HG03175 (cell line): ENCODE results near the gene HSD17B13.
"Not testable (repeated sequence)": the region's sequence is repeated elsewhere in the genome, so short reads cannot be mapped to it uniquely, and the experiment has no call there.

Experiments used
- ATAC-seq: cut with Tn5 transposase; IDR thresholded peaks from one replicate; pipeline ENCODE4 v1.9.1; 2021; ENCODE audit warnings: mild to moderate bottlenecking, moderate library complexity; ENCODE audit not compliant: unreplicated experiment

Gene HSD17B13

DNA sequence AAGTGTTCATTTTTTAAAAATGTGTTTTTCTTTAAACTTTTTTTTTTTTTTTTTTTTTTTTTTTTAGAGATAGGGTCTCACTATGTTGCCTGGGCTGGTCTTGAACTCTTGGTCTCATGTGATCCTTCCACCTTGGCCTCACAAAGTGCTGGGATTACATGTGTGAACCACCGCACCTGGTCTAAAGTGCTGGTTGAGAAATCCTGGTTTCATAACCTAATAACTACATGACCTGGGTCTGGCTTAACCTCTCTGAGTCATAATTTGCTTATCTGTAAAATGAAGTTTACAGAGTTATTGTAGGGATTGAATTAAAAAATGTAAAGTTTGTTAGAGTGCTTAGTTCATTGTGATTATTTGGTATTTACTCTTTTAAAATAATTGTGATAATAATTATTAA lies 5.2 kb downstream of the HSD17B13 start:
- no peak for ATAC-seq

DNA sequence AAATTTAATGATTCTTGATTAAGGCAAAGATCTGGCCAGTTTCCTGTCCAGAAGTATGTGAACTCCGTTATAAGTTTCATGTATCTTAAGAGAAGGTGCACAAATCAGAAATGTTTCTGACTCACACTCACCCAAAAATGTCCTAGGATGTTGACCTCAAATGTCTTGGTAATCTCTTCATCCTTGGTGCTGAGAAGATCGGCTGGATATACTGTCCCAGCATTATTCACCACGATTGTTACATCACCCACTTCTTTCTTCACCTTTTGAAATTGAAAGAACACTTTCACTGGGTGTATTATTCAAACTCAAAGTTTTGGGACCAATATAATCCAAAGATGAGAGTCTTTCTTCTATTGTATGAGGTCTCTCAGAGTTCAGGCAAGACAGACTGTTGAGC lies 5.7 kb downstream of the HSD17B13 start:
- ATAC-seq, result no peak

DNA sequence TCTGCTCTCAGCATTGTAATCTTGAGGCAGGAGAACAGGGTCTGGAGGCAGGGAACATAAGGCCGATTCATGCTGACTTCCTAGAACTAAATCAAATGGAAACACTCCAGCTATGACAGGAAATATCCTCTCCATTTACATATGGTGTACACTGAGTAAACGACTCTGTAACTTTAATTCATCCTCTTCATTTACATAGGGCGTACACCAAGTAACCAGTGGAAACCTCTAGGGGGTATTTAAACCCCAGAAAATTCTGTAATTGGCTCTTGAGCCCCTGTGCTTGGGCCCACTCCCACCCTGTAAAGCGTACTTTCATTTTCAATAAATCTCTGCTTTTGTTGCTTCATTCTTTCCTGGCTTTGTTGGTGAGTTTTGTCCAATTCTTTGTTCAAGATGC lies 7.7 kb downstream of the HSD17B13 start:
- not testable (repeated sequence) for ATAC-seq

DNA sequence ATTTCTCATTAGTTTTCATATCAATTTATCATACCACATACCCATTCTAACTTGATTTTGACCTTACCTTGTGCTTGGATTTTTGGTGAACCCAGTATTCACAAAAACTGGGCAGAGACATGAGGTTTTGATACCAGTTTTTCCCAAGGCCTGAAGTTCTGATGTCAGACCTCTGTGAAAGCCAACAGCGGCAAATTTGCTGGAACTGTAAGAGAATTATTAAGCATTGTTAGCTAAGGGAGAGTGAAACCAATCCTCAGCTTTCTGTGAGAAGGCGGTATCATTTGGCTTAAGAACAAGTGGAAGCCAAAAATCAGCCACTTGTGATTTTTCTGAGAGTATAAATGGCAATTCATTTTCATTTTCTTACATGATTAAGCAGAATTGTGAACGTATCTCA lies 8.9 kb downstream of the HSD17B13 start:
- no peak for ATAC-seq

DNA sequence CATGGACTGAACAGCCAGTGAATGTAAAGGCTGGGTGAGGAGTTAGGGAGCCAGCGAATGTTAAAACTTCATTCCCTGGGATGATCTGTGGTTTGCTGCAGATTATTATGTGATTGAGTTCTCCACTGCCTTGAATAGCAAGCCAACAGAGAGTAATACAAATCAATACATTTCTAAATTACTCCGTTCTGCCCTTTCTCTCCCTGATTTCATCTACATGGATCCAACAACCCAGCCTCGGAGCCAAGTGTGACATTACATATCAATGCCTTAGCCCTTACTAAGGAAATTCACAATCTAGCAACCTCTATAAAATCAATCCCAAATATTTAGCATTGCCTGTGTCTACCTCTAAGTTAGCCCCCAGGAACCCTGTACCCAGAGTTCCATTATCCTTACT lies 11.0 kb downstream of the HSD17B13 start:
- no peak for ATAC-seq

DNA sequence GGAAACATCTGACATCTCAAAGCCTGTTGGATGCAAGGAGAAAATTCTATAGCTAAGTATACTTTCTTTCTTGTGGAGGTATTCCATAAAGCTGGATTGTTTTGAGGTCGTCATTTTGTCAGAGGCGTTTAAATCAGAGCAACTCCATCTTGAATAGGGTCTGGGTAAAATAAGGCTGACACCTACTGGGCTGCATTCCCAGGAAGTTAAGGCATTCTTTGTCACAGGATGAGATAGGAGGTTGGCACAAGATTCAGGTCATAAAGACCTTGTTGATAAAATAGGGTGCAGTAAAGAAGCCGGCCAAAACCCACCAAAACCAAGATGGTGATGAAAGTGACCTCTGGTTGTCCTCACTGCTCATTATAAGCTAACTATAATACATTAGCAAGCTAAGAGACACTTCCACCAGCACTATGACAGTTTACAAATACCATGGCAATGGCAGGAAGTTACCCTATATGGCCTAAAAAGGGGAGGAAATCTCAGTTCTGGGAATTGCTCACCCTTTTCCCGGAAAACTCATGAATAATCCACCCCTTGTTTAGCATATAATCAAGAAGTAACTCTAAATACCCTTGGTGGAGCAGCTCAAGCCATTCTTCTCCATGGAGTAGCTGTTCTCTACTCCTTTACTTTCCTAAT lies 11.9 kb downstream of the HSD17B13 start:
- ATAC-seq, result no peak

DNA sequence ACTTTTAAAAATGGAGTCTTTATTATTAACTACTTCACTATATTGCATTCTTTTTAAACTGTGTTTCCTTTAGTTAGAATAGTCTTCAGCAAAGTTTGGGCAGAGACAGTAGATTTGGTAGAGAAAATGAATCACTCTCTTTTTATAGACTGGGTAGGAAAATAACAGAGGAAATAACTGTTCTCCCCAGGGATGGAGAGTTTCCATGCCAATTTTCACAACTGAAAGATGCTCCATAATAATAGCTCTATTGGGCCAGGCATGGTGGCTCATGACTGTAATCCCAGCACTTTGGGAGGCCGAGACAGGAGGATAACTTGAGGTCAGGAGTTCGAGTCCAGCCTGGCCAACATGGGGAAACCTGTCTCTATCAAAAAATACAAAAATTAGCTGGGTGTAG lies 13.1 kb downstream of the HSD17B13 start:
- no peak for ATAC-seq

DNA sequence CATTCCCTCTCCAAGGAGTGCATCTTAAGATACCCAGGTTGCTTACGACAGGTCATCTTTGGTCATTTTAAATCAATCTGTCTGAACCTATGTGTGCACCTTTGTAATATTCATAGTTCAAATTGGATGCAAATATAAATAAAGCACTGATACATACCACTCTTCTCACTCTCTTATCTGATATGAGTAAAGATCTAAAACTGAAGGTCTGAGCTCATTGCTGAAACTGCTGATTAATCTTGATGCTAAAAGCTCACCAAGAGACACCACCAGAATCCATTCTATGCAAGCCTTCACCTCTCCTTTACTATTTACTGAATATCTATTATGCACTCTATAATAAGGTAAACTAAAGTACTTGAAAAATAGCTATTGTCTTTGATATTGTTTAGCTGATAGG lies 16.6 kb downstream of the HSD17B13 start:
- no peak for ATAC-seq

DNA sequence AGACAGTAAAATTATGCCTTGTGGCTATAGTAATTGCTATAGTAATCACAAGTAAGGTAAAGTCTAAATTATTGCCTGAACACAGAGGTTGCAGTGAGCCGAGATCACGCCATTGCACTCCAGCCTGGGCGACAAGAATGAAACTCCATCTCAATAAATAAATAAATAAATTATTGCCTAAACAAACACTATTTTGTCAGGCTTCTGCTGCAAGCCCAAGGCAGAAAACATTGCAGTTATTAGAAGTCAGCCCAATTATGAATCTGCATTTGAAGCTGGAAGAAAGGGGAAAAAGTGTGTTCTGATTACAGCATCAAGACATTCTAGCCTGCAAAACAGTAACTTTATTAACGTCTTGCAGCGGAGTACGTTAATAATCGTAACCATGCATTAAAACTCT lies 17.1 kb downstream of the HSD17B13 start:
- ATAC-seq, result no peak

DNA sequence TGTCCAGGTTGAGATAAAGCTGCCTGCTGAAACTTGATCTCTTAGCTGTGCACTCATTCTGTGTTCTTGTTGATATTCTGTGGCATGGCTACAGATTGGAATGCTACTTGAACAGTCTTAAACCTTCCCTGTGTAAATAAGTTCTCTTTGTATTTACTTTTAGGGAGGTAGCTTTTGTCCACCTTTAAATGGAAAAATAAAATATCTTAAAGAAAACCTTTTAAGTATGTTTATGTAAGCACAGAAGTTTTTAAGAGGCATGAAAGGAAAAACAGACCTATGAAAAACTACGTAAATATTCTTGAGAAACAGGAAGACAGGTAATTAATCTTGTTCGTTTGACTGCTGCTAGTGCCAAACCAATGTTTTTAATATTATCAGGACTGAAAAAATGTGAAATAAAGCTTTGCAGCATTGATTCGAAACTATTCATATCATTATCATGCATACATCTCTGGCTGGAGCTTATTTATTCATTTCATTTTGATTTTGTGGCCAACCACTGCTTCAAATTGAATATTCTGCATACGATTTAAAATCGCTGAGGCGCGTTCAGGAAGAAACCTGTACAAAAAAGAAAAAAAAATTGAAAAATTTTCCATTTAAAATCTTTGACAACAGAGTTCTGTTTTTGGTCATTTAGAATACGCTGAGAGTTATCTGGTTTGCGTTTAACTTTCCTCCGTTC lies 17.8 kb downstream of the HSD17B13 start:
- no peak for ATAC-seq

DNA sequence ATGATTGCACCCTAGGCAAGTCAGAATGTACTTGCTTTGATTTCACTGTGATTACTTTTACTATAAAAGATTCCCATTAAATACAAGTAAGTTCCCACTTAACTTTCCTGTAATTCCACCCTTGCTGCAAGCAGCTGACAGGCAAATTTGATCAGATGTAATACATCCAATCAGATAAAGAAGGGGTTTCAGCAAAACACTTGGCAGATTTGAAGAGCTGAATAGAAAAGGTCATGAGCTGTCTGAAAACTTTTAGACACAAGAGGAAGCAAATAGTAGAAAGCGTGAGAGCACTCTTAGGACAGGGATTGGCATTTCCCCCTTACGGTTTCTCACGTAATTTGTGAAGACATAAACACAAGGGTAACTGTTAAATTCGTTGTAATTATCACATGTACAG lies 22.8 kb downstream of the HSD17B13 start:
- ATAC-seq, result no peak

DNA sequence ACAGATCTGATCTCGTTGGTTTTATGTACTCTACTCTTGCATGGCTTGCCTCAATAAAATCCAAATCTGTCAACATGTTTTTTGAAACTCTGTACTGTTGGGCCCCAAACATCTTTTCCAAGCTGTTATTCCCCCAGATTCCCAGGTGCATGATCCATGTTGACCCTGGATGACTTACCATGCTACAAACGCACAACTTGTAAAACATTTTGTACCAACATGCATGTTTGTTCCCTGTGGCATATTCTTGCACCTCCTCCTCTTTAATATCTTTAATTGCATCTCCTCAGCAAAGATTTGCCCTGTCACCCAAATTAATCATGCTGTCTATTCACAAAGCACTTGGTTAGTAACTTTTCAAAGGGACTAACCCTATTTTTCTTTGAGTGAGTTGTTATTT lies 24.3 kb downstream of the HSD17B13 start:
- no peak for ATAC-seq

DNA sequence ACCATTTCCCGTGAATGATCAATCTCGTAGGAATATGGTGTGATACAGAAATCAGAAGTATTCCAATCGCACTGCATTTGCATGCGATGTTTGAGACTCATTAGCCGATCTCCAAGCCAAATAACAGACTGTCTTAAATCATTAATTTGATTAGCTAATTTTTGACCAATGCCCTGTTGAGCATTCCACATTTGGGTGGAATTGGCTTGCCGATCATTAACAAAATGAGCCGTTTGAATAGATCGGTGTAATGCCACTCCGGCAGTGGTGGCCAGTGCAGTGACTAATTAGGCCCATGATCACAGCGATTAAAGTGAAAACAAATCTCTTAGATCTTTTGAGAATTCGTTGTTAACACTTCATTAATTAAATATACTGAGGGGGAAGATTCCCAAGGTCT lies 27.8 kb downstream of the HSD17B13 start:
- not testable (repeated sequence) for ATAC-seq

DNA sequence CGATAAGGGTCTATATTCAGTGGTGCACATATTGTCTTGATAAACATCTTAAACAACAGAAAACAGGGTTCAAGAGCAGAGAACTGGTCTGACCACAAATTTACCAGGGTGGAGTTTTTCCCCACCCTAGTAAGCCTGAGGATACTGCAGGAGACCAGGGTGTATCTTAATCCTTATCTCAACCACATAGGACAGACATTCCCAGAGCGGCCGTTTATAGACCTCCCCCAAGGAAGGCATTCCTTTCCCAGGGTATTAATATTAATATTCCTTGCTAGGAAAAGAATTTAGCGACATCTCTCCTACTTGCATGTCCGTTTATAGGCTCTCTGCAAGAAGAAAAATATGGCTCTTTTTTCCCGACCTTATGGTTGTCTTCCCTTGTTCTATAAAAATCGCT lies 28.8 kb downstream of the HSD17B13 start:
- ATAC-seq, result not testable (repeated sequence)

DNA sequence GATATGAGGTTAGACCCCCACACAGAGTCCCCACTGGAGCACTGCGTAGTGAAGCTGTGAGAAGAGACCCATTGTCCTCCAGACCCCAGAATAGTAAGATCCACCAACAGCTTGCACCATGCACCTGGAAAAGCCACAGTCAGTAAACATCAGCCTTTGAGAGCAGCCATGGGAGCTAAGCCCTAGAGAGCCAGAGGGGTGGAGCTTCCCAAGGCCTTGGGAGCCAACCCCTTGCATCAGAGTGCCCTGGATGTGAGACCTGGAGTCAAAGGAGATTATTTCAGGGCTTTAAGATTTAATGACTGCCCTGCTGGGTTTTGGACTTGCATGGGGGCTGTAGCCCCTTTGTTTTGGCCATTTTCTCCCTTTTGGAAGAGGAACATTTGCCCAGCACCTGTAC lies 35.7 kb downstream of the HSD17B13 start:
- no peak for ATAC-seq

DNA sequence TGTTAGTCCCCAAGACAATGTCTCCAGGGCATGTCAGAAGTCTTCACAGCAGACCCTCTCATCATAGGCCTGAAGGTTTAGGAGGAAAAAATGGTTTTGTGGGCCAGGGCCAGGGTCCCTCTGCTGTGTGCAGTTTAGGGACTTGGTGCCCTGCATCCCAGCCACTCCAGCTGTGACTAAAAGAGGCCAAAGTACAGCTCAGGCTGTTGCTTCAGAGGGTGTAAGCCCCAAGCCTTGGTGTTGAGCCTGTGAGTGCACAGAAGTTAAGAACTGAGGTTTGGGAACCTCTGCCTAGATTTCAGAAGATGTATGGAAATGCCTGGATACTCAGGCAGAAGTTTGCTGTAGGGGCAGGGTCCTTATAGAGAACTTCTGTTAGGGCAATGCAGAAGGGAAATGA lies 38.4 kb downstream of the HSD17B13 start:
- ATAC-seq, result not testable (repeated sequence)

DNA sequence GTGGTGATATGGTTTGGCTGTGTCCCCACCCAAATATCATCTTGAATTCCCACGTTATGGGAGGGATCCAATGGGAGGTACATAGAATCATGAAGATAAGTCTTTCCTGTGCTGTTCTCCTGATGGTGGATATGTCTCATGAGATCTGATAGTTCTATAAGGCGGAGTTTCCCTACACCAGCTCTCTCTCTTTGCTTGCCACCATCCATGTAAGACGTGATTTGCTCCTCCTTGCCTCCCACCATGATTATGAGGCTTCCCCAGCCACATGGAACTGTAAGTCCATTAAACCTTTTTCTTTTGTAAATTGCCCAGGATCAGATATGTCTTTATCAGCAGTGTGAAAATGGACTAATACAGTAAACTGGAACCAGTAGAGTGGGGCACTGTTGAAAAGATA lies 39.5 kb downstream of the HSD17B13 start:
- ATAC-seq, result no peak

DNA sequence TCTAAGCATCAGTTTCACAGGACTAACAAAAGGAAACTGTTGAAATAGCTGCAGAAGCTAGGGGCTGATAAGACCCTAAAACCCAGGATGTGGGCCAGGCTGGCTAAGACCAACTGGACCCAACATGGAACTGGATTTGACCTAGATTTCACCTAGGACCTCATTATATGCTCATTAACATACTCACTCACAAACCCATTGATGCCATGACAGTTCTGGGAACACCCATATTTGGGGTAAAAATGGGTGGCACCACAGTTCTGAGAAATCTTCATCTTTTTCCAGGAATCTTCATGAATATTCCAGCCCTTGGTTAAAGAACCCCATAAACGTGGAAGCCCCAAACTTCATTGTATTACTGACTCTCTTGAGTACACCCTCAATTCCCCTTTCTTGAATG lies 41.1 kb downstream of the HSD17B13 start:
- no peak for ATAC-seq

DNA sequence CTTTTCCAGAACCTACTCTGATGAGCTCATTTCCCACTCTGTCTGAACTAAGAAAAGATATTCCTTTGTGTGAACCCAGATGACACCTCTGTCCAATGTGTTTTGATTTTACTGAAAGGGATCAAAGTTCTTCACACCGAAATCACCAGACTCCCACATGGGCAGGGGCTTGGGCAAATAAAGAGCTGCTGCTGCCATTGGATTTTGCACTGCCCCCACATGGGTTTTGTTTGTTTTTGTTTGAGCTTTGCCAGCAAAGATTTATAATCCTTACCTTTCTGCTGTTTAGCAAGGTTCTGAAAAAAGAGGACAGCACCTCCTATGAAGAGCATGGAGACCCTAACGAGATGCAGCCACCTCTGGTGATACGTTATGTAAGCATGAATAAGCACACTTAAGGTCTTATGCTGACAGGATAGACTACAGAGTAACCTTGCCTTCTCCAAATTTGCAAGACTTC lies 44.3 kb downstream of the HSD17B13 start:
- no peak for ATAC-seq

DNA sequence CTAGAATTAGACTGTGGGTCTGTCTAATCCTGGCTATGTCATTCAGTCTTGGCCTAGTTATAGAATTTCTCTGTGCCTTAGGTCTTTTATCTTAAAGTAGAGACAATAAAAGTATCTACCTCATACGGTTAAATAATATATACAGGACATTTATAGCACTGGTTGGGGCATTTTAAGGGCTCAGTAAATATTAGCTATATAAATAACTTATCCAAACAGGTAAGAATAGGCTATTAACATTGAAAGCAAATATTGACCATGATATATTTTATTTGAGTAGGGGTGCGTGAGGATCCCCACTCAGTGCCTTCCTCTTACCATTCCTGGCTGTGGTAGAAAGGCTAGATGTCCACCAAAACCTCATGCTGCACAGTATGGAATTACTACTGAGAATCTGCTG lies 47.4 kb downstream of the HSD17B13 start:
- ATAC-seq, result no peak

DNA sequence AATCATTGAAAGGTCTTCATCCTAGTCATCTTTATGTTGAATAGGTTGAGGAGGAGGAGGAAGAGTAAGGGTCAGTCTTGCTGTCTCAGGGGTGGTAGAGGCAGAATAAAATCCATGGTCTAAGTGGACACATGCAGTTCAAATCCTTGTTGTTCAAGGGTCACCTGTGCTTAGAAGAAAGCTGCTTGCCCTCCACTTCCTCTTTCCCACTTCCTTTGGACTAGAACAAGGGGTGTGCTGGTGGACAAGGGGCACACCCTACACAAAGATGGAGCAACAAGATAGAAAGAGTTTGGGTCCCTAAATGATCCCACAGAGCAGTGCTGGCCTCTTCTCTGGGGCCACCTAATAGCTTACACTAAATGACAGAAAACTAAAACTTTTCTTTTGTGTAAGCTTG lies 47.9 kb downstream of the HSD17B13 start:
- ATAC-seq, result no peak

DNA sequence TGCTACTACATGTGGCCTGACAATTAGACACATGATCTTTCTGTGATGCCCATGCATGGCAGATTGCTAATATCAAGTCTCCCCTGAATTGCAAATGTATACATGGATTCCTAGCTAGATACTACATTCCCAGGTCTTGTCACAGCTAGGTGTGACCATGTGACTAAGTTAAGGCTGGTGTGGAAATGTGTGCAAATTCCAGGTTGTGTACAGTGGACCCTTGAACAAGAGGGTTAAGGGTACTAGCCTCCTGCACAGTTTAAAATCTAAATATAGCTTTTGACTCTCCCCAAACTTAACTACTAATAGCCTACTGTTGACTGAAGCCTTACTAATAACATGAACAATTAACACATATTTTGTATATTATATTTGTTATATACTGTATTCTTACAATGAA lies 48.4 kb downstream of the HSD17B13 start:
- ATAC-seq, result no peak

DNA sequence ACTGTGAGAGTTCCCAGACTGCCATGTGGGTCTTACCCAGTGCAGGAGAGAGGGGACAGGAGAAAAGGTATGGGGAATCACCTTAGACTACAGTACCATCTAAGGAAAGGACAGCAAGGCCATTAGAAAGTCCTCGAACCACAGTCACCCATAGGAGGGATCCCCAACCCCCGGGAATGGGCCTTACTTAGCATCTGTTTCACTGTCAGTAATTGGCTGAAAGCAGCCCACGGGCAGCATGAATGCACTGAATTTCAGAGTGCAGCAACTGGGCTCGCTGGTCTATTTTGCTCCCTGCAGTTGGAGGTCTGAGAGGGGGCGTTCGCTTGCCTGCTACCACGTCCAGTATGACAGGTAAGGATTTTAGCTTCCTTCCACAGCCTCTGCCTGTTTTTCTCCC lies 51.9 kb downstream of the HSD17B13 start:
- ATAC-seq, result no peak
